Hepatic stellate cell (primary cell): Measurements from ENCODE around the gene DNAJA2.
A peak's percentile ranks its signal among the peaks of the same experiment; 100 is the strongest.

ENCODE experiments used
- DNase-seq: peaks from one replicate; pipeline ENCODE4 v3.0.0; 2011; ENCODE audit warnings: low spot score

DNAJA2 gene

DNA sequence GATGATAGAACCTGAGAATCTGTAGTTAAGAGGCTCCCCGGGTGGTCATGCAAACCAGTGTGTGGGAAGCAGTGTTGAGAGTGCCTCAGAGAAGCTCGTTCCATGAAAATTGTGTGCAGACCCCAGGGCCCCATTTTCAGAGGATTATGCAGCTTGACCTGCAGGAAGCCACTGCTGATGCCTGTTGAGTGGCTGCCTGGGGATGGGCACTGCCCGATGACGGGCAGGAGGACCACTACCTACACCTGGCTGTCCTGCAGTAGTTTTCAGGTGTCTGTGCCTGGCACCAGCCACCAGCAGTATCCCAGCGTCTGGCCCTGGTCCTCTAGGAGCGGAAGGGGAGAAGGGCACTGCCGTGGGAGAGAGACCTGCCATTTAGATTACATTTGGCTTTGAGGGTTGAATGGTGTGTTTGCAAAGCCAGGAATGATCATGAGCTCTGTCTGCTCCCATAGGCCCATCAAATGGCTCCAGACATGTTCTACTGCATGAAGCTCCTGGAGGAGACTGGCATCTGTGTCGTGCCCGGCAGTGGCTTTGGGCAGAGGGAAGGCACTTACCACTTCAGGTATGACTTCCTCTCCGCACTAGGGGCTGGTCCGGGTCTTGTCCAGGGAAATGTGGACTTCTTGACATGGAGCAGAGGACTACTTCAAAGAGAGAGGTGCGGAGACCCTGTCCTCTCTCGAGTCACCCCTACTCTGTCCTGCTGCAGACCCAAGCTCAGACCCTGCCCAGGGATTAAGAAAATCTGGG is 46.8 kb downstream of the DNAJA2 start:
- no peak for DNase-seq

DNA sequence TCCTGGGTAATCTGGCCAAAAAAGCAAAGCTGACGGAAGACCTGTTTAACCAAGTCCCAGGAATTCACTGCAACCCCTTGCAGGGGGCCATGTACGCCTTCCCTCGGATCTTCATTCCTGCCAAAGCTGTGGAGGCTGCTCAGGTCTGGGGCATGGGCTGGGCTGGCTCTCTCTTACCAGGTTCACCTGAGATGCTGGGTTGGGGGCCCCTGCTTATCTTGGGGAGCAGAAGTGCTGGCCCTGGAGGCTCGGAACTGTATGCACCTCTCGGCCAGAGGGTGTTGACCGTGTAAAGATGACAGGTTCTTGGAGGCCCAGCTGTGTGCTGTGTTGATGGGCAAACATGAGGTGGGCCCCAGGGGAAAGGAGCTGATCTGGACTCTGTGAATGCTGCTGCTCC is 49.1 kb downstream of the DNAJA2 start:
- DNase-seq: no peak

DNA sequence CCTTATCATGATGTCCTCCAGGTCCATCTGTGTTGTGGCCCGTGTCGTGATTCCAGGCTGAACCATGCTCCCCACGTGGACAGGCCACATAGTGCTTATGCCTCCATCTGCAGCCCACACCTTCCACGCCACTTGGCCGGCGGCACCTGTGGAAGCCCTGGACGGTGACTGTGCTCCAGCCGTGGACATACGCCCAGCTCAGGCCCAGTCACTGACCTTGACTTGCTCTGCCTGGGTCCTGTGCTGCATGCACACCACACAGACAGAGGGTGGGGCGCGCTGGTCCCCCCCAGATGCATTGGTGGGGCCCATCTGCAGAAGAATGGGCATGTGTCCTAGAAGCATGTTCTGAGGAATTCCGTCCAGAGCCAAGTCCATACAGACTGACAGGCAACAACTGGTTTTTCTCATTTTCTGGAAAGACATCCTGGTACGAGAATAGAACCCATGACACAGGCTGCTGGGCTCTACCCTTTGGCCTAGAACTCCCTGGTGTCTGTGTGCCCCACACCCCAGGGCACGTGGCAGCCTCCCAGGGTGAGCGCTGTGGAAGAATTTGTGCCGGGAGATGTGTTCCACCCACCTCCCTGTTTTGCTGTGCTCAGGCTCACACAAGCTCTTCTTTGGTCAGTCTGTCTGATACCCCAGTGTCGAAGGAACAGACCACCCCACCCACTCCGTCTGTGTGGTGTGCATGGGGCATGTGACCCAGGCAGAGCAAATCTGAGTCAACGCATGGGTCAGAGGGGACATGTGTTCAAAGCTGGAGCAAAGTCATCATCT is 49.8 kb downstream of the DNAJA2 start:
- DNase-seq: no peak

DNA sequence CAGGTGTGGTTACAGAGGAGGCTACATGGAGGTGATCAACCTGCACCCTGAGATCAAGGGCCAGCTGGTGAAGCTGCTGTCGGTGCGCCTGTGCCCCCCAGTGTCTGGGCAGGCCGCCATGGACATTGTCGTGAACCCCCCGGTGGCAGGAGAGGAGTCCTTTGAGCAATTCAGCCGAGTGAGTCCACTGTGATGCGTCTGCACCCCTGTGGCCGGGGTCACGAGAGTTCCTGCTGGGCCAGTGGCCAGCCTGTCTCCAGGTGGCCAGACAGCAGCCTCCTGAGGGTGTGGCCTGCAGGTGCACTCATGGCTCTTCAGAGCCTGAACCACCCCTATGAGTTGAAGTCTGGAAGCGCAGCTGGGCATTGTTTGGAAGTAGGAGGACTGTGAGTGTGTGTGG is 51.2 kb downstream of the DNAJA2 start:
- DNase-seq: no peak

DNA sequence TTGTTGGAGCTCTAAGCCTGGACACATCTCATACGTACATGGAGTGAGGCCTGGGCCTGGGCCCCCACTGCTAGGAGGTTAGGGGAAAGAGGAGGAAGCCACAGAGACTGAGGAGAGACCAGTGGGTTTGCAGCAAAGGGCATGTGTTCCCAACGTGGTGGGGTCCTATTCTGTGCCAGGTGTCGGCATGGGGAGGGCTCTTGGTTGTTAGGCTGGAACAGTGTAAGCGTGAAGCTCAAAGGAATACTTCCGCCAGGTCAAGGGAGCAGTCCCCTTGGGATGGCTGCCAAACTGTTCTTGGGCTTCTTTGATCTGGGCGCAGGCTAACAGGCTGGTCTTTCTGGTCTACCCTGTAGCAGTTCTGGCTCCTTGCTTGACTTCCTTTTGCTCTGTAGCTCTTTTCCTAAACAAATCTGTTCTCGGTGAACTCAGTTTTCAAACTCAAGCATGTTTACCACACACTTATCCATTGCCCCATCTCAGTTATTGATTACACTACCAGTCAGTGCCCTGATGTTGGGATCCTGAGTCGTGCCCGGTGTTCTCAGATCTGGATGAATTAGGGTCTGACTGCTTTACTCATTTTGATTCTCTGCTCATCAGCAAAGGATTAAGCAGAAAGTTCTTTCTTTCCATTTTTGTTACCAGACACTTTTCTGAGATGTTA is 52.9 kb downstream of the DNAJA2 start:
- no peak for DNase-seq

DNA sequence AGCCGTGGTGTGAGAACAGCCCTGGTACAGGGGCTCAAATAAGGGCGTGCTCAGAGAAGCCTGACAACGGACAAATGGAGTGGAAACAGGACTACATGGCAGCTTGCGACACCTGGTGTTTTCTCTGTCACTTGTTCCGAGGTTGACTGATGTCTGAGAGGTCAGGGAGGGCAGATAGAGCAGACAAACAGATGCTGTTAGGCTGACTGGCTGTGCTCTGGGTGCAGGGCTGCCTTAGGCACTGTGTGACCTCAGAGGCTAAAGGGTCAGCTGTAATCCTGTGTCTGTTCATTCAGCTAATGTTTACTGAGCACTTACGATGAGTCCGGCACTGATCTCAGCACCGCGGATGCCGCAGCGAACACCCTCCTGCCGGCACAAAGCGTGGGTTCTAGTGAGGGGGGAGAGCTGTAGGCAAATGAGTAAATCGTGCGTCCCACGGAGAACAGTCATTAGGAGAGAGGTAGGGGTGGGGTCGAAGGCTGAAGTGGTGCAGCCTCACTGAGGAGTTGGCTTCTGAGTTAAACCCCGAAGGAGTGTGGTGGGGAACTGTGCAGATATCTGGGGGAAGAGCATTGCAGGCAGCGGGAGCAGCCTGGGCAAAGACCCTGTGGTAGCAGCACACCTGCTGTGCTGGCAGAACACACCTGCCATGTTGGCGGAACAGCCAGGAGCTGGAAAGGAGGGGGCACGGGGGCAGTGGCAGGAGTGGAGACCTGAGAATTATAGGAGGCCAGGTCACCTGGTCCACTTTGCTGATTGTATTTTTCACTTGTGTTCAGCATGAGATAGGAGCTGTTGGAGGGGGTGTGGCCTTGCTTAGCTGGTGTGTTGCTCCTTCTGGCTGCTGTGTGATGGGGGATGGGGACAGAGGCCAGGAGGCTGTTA is 54.3 kb downstream of the DNAJA2 start:
- DNase-seq: no peak

DNA sequence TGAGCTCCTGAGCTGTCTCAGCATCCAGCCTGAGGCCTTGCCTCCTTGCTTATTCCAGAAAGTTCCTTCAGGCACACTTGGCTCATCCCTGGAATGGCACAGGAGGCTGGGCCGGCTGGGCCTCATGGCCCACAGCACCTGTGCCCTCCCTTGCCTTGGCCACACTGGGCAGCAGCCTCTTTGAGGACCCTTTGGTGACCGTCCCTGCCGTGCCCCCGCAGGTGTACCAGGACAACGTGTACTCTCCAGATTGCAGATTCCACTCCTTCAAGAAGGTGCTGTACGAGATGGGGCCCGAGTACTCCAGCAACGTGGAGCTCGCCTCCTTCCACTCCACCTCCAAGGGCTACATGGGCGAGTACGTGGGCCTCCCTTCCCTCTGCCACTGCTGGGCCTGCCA is 55.1 kb downstream of the DNAJA2 start:
- no peak for DNase-seq

DNA sequence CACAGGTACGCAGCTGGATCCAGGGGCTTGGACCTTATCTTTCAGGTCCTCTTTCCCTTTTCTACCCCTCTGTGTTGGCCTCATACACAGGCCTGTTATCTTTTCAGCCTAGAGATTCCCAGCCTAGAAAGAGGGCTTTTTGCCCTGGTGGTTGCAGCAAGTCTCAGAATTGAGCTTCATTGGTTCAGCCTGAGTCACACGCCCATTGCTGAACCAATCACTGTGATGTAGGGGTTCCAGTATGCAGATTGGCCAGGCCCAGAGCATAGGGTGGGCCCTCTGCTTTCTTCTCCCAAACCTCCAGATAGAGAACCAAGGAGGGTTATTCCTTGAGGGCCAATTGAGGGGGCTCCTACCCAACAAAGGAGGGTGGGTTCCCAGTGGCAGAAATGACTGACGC is 56.5 kb downstream of the DNAJA2 start:
- peak; percentile 41 for DNase-seq

DNA sequence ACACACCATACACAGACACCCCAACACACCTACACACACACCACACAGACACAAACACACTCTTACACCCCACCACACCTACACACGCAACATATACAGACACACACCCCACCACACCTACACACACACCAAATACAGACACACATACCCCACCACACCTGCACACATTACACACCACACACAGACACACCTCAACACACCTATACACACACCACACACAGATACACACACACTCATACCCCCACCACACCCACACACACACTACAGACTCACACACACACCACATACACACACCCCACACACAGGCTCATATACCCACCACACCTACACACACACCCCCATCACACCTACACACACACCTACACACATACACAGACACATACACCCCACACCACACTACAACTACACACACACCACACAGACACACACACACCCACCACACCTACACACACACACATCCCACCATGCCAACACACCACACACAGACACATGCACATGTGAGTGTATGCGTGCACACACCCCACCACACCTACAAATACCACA is 57.9 kb downstream of the DNAJA2 start:
- DNase-seq: no peak

DNA sequence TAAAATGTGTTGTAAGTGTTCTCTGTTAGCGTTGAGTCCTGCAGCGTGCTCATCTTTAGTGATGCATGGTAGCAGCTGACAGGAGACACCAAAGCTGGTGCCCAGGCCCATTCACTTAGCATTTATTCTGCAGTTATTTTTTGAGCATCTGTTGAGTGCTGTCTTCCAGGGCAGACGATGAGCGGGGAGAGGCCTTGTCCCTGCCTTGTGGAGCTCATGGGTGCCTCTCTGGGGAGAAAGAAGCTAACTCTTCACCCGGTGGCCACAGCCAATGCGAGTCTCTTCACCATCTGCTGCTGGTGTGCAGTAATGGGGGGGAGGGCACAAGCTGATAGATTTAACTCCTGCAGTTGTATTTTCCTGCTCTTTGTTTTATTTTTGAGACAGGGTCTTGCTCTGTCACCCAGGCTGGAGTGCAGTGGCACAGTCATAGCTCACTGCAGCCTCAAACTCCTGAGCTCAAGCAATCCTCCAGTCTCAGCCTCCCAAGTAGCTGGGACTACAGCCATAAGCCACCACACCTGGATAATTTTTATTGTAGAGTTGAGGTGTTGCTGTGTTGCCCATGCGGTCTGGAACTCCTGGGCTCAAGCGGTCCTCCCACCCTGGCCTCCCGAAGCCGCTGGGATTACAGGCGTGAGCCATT is 58.8 kb downstream of the DNAJA2 start:
- no peak for DNase-seq

DNA sequence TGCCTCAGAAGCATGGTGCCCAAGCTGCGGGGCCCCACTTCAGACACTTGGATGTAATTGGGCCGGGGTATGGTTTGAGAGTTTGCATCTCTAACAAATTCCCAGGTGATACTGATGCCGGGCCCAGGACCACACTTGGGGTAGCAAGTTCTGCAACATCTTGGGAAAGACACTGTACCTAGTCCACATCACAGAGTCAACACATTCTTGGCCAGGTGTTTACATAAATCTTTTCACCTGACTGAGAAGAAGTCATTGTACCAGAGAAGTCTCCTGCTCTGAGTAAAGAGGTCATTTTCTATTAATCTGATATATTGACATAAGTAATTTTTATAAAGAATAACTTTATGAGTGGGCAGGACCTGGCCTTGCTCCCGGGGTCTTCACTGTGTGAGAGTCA is 61.8 kb downstream of the DNAJA2 start:
- DNase-seq: no peak

DNA sequence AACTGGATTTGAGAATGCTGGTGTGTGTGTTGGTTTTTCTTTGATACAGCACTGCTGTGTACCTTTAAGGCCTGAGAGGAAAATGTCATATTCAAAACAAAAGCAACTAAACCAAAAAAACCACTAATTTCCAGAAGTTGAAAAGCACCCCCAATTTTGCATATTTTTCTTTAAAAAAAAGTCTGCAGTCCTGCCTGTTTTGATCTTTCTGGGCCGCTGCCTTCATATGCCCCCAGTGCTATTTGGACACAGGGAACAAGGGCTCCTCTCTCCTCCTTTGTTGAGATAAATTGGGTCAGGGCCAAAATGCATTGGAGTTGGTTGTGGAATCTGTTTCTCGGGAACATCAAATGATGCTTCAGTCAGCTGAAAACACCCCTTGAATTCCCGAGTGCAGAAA is 62.4 kb downstream of the DNAJA2 start:
- DNase-seq: no peak

DNA sequence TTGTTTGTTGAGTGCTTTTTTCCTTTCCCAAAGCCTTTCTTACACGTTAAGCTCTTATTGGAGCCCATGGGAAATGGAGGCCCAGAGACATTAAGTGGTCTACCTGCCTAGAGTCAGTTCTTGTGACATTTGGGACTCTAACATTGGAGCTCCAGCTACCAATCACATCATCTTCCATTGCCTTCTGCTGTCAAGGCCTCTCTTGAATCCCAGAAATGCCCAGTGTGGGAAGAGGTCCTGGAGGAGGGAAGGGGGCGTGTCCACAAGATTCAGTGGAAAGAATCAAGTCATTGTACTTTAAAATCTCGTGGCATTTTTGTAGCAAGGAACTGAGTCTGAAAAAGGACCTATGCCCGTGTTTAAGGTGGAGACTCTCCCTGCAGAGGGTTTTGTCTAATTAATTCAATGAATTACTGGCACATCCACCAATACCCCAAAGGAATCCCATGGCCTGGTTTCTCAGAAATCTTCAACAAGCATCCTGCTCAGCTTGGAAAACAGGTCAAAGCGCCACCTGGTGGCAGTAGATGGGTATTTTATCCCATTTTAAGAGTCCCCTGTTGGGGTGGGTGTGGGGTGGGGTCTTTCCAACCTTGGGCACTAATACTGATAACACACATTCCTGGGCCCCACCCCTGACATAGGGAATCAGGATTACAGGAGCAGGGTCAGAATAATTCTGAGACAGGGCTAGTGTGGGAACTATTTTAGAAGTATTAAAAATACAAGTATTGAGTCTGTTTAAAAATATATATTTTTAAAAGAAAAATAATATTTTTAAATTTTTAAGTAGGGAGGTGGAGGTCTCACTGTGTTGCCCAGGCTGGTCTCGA is 64.7 kb downstream of the DNAJA2 start:
- peak; percentile 75 for DNase-seq

DNA sequence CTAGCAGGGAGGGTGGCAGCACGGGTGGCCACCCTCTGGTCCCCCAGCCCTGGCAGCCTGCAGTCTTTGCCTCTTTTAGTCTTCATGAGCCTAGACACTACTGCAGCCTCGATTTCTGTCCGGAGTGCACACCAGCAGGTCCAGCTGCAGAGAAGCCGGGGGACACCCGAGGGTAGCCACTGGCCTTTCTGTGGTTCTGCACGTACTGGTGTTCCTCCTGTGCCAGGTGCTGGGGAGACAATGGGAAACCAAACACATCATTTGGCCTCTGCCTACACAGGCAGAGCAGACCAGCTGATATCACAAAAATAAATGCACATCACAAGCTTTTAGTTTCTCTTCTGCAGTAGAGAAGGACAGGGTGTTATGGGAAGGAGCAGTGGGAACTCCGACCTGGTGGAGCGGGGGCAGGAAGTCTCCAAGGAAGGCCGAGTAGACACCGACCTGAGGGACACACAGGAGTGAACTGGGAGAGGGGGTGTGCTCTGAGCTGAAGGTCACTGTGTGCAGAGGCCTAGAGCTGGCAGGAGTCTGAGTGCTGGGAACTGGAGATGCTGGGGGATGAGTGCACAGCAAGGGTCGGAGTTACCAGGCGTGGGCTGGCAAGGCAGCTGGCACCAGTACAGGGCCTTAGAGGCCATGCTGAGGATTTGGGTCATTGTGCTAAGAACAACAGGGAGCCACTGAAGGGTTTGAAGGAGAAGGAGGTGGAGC is 66.3 kb downstream of the DNAJA2 start:
- no peak for DNase-seq

DNA sequence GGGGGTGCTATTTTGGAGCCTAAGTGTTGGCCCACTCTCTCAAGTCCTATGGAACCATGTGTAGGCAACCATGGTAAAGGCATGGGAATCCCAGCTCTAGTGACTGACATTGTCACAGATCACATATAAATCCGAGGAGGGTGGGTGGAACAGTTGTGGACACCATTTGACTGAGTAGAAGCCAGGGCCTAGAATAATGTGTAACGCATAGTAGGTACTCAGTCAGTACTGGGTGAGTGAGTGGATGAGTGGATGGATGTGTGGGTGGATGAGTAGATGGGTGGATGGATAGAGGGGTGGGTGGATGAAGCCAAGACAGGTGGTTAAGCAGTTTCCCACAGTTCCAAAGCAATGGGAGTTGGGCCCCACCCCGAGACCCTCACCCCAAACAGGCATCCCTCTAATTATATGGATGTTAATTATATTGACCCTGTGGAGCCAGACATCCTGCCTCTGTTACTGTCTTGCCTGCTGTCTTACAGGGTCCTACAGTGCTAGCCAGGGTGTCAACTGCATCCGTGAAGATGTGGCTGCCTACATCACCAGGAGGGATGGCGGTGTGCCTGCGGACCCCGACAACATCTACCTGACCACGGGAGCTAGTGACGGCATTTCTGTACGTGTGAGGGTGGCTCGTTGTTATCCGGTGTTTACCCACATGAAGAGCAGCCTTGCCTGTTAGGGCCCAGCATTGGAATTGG is 67.0 kb downstream of the DNAJA2 start:
- no peak for DNase-seq
